ENCODE results near the gene DENND1C.

DENND1C gene

GRCh38 chr19:6494438-6495036 is 12.9 kb upstream of the DENND1C start:
- Histone ChIP-seq H3K4me1 (ENCODE audit: insufficient read depth, low read length, severe bottlenecking) (peaks cover 22% of the 10 kb centered on the region), H3K9ac (ENCODE audit: low read length) (no peak overlapping the region), H3F3A (ENCODE audit: insufficient read depth, low read length) (no peaks in the 10 kb centered on the region), H3K27me3 (ENCODE audit: insufficient read depth, low read length) (no peaks in the 10 kb centered on the region), H3K79me2 (ENCODE audit: insufficient read depth, low read length) (no peaks in the 10 kb centered on the region), H4K20me1 (ENCODE audit: insufficient read depth, low read length) (no peaks in the 10 kb centered on the region), H2AFZ (ENCODE audit: low read length) (no peak overlapping the region), H3K27ac (ENCODE audit: low read depth, low read length, poor library complexity, severe bottlenecking) (no peak overlapping the region), H3K9me2 (ENCODE audit: low read depth, low read length) (no peaks in the 10 kb centered on the region), H3K4me2 (ENCODE audit: low read length) (no peak overlapping the region), H3K36me3 (ENCODE audit: insufficient read depth, low read length) (peaks cover 30% of the 10 kb centered on the region), H3K9me3 (ENCODE audit: low read length) (no peaks in the 10 kb centered on the region), H3K4me3 (ENCODE audit: low read depth, low read length, poor library complexity, severe bottlenecking) (no peak overlapping the region)
- no peak for TF ChIP-seq CTCF (IDR thresholded peaks at IDR 0.05; ENCODE audit: low read length)
- no peak for TF ChIP-seq EZH2 (IDR thresholded peaks at IDR 0.05; ENCODE audit: borderline replicate concordance, low read length)

GRCh38 chr19:6491802-6492592 is 10.4 kb upstream of the DENND1C start:
- no peaks in the 10 kb centered on the region for H4K20me1 ChIP-seq (ENCODE audit: insufficient read depth, low read length)
- H3K36me3 ChIP-seq (ENCODE audit: insufficient read depth, low read length), result peaks cover 16% of the 10 kb centered on the region
- H3F3A ChIP-seq (ENCODE audit: insufficient read depth, low read length), result no peaks in the 10 kb centered on the region
- no peak overlapping the region for H3K4me2 ChIP-seq (ENCODE audit: low read length)
- no peaks in the 10 kb centered on the region for H3K9me3 ChIP-seq (ENCODE audit: low read length)
- no peaks in the 10 kb centered on the region for H3K27me3 ChIP-seq (ENCODE audit: insufficient read depth, low read length)
- H3K27ac ChIP-seq (ENCODE audit: low read depth, low read length, poor library complexity, severe bottlenecking), result peak overlapping the region; percentile 17
- H3K79me2 ChIP-seq (ENCODE audit: insufficient read depth, low read length), result no peaks in the 10 kb centered on the region
- H3K9me2 ChIP-seq (ENCODE audit: low read depth, low read length), result no peaks in the 10 kb centered on the region
- H2AFZ ChIP-seq (ENCODE audit: low read length), result no peak overlapping the region
- H3K4me1 ChIP-seq (ENCODE audit: insufficient read depth, low read length, severe bottlenecking), result peaks cover 14% of the 10 kb centered on the region
- H3K4me3 ChIP-seq (ENCODE audit: low read depth, low read length, poor library complexity, severe bottlenecking), result no peak overlapping the region
- H3K9ac ChIP-seq (ENCODE audit: low read length), result no peak overlapping the region
- no peak for TF ChIP-seq CTCF (IDR thresholded peaks at IDR 0.05; ENCODE audit: low read length)
- no peak for TF ChIP-seq EZH2 (IDR thresholded peaks at IDR 0.05; ENCODE audit: borderline replicate concordance, low read length)

GRCh38 chr19:6490134-6490533 is 8.5 kb upstream of the DENND1C start:
- Histone ChIP-seq H3K9ac (ENCODE audit: low read length) (peak overlapping the region; percentile 37), H2AFZ (ENCODE audit: low read length) (peak overlapping the region; percentile 94), H3K4me3 (ENCODE audit: low read depth, low read length, poor library complexity, severe bottlenecking) (peak overlapping the region; percentile 46), H3K27ac (ENCODE audit: low read depth, low read length, poor library complexity, severe bottlenecking) (peak overlapping the region; percentile 40), H3K27me3 (ENCODE audit: insufficient read depth, low read length) (no peaks in the 10 kb centered on the region), H3K9me3 (ENCODE audit: low read length) (no peaks in the 10 kb centered on the region), H4K20me1 (ENCODE audit: insufficient read depth, low read length) (no peaks in the 10 kb centered on the region), H3K4me2 (ENCODE audit: low read length) (peak overlapping the region; percentile 66), H3K79me2 (ENCODE audit: insufficient read depth, low read length) (no peaks in the 10 kb centered on the region), H3F3A (ENCODE audit: insufficient read depth, low read length) (no peaks in the 10 kb centered on the region), H3K4me1 (ENCODE audit: insufficient read depth, low read length, severe bottlenecking) (peaks cover 14% of the 10 kb centered on the region), H3K36me3 (ENCODE audit: insufficient read depth, low read length) (peaks cover 7% of the 10 kb centered on the region; the same call in 1 of the 2 replicates), H3K9me2 (ENCODE audit: low read depth, low read length) (no peaks in the 10 kb centered on the region)
- TF ChIP-seq EZH2 (IDR thresholded peaks at IDR 0.05; ENCODE audit: borderline replicate concordance, low read length), result no peak
- no peak for TF ChIP-seq CTCF (IDR thresholded peaks at IDR 0.05; ENCODE audit: low read length)
